PFSK-1 (cell line): ENCODE measurements around the gene TOP2B.

ENCODE experiments used
- POLR2AphosphoS5 ChIP-seq: IDR thresholded peaks from 2 replicates; pipeline ENCODE4 v1.6.1; 2012; ENCODE audit warnings: low read depth, mild to moderate bottlenecking, control low read depth, low read length, moderate library complexity
- REST ChIP-seq, 2 experiments: IDR thresholded peaks; 2 replicates each; pipeline versions ENCODE4 v1.6.1 to v1.8.0; 2011 to 2012; ENCODE audit warnings: low read depth in 2 of 2, low read length in 2 of 2, control low read depth in 1 of 2, inconsistent platforms in 1 of 2, mild to moderate bottlenecking in 1 of 2, moderate library complexity in 1 of 2; ENCODE audit not compliant: insufficient read depth in 1 of 2
- TAF1 ChIP-seq: IDR thresholded peaks from 2 replicates; pipeline ENCODE4 v1.6.1; 2012; ENCODE audit warnings: low read length, control low read depth, borderline replicate concordance; ENCODE audit not compliant: insufficient read depth

GRCh38 chr3:25711090-25711489 lies 46.4 kb upstream of the TOP2B start:
- no peak for TF ChIP-seq REST (IDR thresholded peaks at IDR 0.05; ENCODE audit: insufficient read depth in 1 of 2, low read depth in 2 of 2, low read length in 2 of 2)
- TF ChIP-seq TAF1 = no peak
- TF ChIP-seq POLR2AphosphoS5 = no peak
